Thymus (tissue), 11 donors: ENCODE results near the gene CHD9NB. TPM values are rescaled to one million over a fixed set of nuclear protein-coding genes. Genes with fewer than 3 reads are reported as not detected.

ENCODE experiments used
- DNase-seq, 9 donors: peaks; one replicate each; pipeline ENCODE4 v3.0.0-alpha.2; 2013; ENCODE audit warnings: low spot score in 9 of 9, low read depth in 6 of 9, missing footprints in 1 of 9
- H3K27ac ChIP-seq, 2 donors: one replicate each; pipeline ENCODE4 v1.5.1; 2013; ENCODE audit warnings: control low read depth in 1 of 2, low read depth in 1 of 2, low read length in 1 of 2, mild to moderate bottlenecking in 1 of 2, moderate library complexity in 1 of 2
- H3K27me3 ChIP-seq, 2 donors: one replicate each; pipeline ENCODE4 v1.5.1; 2013; ENCODE audit warnings: low read length in 1 of 2; ENCODE audit not compliant: control insufficient read depth in 2 of 2, insufficient read depth in 1 of 2
- H3K36me3 ChIP-seq, 2 donors: one replicate each; pipeline ENCODE4 v1.5.1; 2013; ENCODE audit warnings: low read length in 1 of 2, mild to moderate bottlenecking in 1 of 2, moderate library complexity in 1 of 2; ENCODE audit not compliant: control insufficient read depth in 2 of 2, insufficient read depth in 2 of 2
- H3K4me1 ChIP-seq, 2 donors: one replicate each; pipeline ENCODE4 v1.5.1; 2013; ENCODE audit warnings: low read length in 2 of 2; ENCODE audit not compliant: control insufficient read depth in 2 of 2, insufficient read depth in 2 of 2
- H3K4me3 ChIP-seq, 2 donors: one replicate each; pipeline ENCODE4 v1.5.1; 2013; ENCODE audit warnings: low read length in 2 of 2, control low read depth in 1 of 2, mild to moderate bottlenecking in 1 of 2
- H3K9me3 ChIP-seq, 2 donors: one replicate each; pipeline ENCODE4 v1.5.1; 2013; ENCODE audit warnings: low read length in 1 of 2, mild to moderate bottlenecking in 1 of 2; ENCODE audit not compliant: control insufficient read depth in 2 of 2, insufficient read depth in 1 of 2
- WGBS: extraction: QIAGEN DNeasy Blood & Tissue Kit; methylation state at CpG from one replicate; pipeline ENCODE4 v1.1.7; 2013; 5-methylcytosine and 5-hydroxymethylcytosine counted together
- polyA plus RNA-seq: library from polyadenylated mRNA; stranded (reverse); fragments of 200-250 nt; gene quantifications from one replicate; pipeline ENCODE4 v1.2.3, GENCODE V29; 2013
- total RNA-seq: library from RNA; stranded (reverse); fragments of 120-200 nt; gene quantifications from one replicate; pipeline ENCODE4 v1.2.4, GENCODE V29; 2013
- donor health status: healthy.

Gene CHD9NB
- total and polyA plus RNA-seq, 2 donors, result 0.42 to 0.84 TPM

DNA sequence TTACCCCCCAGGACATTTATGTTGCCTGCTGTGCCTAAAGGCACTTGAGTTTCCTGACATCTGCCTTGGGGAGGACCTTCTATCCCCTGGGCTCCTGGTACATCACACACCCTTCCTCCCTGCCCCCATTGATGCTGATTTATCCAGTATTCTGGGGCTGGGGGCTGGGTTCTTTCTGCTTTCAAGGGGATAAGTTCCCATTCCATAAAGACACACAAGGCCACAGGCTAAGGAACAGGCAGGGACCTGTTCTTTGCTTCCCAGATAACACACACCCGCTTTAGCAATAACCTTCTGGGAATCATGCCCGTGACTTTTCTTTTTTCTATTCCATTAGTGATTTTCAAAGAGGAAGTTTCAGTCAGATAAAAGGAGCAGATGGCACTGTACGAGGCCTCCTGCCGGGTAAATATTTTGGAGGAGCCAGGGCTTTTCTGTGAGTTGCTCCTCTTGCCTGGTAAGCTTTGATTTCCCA lies 32.7 kb upstream of the CHD9NB start:
- Histone ChIP-seq H3K27me3 (no peaks in the 10 kb centered on the region), H3K4me1 (peaks cover 2 to 40% of the 10 kb centered on the region in 2 donors), H3K27ac (peak overlapping the region; percentile 46 to 80), H3K36me3 (no peaks in the 10 kb centered on the region), H3K9me3 (no peaks in the 10 kb centered on the region), H3K4me3 (no peak overlapping the region)
- WGBS, result 60% methylated on average over 4 of the region's 4 CpGs
- DNase-seq, result no peak

DNA sequence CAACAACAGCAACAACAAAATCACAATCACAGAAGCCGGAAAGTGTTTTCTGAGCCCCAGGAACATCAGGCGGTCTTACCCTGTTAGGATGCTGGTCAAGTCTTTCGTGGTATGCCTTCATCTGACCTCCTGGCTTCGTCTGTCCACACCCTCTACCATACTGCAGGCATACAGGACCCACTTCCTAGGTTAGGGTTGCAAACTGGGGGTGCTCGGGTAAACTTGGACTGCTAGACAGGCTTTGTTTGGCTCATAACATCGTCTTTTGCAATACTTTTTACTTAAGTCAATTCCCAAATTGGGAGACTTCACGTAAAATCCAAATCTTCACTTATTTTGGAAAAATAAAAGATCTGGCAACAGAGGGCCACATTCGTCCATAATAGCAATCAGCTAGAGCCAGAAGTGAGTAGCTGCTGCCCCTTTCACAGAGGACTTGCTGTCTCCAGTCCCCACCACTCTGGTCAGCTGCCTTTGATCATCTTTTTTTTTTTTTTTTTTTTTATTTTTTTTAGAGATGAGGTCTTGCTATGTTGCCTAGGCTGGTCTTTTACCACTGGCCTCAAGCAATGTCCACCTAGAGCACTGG lies 32.1 kb upstream of the CHD9NB start:
- H3K36me3 ChIP-seq, result no peaks in the 10 kb centered on the region
- DNase-seq, result no peak
- WGBS, result 91% methylated on average over 8 of the region's 8 CpGs
- H3K27me3 ChIP-seq, result no peaks in the 10 kb centered on the region
- H3K4me1 ChIP-seq, result peaks cover 2 to 37% of the 10 kb centered on the region in 2 donors
- H3K4me3 ChIP-seq, result no peak overlapping the region
- no peaks in the 10 kb centered on the region for H3K9me3 ChIP-seq
- H3K27ac ChIP-seq, result peak overlapping the region; percentile 62 to 80

DNA sequence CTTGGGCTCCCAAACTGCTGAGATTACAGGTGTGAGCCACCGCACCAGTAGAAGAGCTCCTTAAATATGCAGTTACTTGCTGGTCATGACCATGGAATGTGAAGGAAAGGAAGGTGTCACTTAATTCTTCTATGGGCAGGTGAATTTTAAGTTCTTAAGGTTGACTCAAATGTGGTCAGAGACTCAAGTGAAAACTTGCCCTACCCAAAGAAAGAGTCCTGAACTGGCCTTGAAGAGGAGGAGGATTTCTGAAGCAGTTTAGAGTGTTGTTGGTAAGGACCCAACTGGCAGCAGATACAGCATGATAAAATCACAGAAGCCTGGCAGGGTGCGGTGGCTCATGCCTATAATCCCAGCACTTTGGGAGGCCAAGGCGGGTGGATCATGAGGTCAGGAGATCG lies 31.4 kb upstream of the CHD9NB start:
- peaks cover 0 to 41% of the 10 kb centered on the region in 2 donors for H3K4me1 ChIP-seq
- no peak overlapping the region for H3K4me3 ChIP-seq
- no peaks in the 10 kb centered on the region for H3K36me3 ChIP-seq
- no peak overlapping the region for H3K27ac ChIP-seq
- whole genome bisulfite sequencing, result 98% methylated on average over 4 of the region's 4 CpGs
- no peak for DNase-seq
- no peaks in the 10 kb centered on the region for H3K27me3 ChIP-seq
- no peaks in the 10 kb centered on the region for H3K9me3 ChIP-seq

DNA sequence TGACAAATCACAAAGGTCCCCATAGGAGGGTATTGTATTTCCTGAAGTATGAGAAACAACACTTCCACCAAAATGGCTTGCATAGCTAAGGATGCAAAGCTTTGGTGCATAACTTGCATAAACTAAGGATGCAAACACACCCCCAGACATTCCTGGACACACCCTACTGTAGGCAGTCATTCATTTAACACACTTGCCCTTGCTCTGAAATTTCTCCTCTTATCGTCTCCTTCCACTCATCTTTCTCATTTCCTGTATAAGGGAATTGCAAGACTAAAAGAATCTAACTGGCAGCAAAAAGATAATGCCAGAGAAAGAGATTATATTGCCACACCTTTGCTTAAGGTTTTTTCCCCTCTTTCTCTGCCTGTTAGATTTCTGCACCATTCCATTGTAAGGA lies 30.4 kb upstream of the CHD9NB start:
- Histone ChIP-seq H3K4me3 (no peak overlapping the region), H3K4me1 (peaks cover 0 to 41% of the 10 kb centered on the region in 2 donors), H3K36me3 (no peaks in the 10 kb centered on the region), H3K9me3 (no peaks in the 10 kb centered on the region), H3K27ac (no peak overlapping the region), H3K27me3 (no peaks in the 10 kb centered on the region)
- no peak for DNase-seq
- WGBS, result 93% methylated on average over 1 of the region's 1 CpG

DNA sequence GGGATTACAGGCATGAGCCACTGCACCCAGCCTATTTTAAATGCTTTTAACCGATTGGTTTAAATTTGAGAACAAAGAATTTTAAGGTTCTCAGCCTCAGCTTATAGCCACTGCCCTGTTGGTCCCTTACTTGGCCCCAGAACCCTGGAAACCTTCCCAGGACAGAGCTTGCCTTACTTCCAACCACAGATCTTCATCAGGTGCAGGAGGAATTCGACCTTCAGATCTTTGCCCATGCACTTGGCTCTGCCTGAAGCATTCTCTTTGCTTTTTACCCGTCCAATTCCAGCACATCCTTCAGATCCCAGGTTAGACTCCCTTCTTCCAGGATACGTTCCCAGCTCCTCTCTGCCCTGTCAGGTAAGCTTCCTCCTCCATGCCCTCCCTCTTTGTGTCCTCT lies 29.8 kb upstream of the CHD9NB start:
- 94% methylated on average over 4 of the region's 4 CpGs for WGBS
- H3K4me3 ChIP-seq, result no peak overlapping the region
- no peaks in the 10 kb centered on the region for H3K9me3 ChIP-seq
- no peaks in the 10 kb centered on the region for H3K36me3 ChIP-seq
- H3K4me1 ChIP-seq, result peaks cover 0 to 41% of the 10 kb centered on the region in 2 donors
- no peaks in the 10 kb centered on the region for H3K27me3 ChIP-seq
- DNase-seq, result no peak
- no peak overlapping the region for H3K27ac ChIP-seq

DNA sequence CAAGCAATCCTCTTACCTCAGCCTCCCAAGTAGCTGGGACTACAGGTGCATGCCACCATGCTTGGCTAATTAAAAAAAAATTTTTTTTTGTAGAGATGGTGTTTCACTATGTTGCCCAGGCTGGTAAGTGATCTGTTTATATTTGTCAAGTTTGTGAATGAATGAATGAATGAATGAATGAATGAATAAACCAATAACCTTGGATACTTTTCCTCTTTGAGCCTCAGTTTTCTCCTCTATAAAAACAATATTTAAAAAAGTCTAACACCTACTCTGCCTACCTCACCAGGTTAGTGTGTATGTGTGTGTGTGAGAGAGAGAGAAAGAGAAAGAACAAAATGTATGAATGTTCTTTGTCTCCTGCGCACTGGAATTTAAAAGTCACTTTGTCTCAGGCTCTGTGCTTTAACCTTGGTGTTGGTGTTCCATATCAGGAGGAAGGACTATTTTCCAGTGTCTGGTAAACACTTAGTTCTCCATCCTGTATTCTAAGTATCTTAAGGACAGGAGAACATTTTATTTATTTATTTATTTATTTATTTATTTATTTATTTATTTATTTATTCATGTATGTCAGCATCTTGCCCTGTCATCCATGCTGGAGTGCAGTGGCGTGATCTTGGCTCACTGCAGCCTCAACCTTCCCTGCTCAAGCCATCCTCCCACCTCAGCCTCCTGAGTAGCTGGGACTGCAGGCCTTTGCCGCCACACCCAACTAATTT lies 29.1 kb upstream of the CHD9NB start:
- Histone ChIP-seq H3K4me1 (peaks cover 0 to 40% of the 10 kb centered on the region in 2 donors), H3K4me3 (no peak overlapping the region), H3K9me3 (no peaks in the 10 kb centered on the region), H3K27me3 (no peaks in the 10 kb centered on the region), H3K27ac (no peak overlapping the region), H3K36me3 (no peaks in the 10 kb centered on the region)
- WGBS, result 98% methylated on average over 3 of the region's 3 CpGs
- DNase-seq, result no peak

DNA sequence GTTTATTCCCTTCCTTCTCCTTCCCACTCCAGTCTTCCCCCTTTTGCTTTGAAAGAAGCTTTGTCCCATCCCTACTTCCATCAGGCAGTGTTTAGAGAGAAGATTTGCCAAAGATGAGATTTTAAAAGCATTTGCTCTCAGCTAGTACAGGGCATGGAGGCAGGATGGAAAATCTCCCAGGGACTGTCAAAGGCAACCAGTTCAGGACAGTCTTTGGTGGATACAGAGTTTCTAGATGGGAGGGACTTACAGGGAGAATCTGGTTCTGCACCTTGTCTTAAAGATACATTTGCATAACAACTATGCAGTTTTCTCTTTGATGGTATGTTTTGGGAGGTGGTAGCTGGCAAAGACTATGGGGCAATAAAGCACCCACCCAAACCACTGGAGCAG lies 28.3 kb upstream of the CHD9NB start:
- no peaks in the 10 kb centered on the region for H3K27me3 ChIP-seq
- no peaks in the 10 kb centered on the region for H3K36me3 ChIP-seq
- H3K4me1 ChIP-seq, result peaks cover 0 to 34% of the 10 kb centered on the region in 2 donors
- H3K4me3 ChIP-seq, result no peak overlapping the region
- H3K27ac ChIP-seq, result peak overlapping the region; percentile 44
- H3K9me3 ChIP-seq, result no peaks in the 10 kb centered on the region
- no peak for DNase-seq

DNA sequence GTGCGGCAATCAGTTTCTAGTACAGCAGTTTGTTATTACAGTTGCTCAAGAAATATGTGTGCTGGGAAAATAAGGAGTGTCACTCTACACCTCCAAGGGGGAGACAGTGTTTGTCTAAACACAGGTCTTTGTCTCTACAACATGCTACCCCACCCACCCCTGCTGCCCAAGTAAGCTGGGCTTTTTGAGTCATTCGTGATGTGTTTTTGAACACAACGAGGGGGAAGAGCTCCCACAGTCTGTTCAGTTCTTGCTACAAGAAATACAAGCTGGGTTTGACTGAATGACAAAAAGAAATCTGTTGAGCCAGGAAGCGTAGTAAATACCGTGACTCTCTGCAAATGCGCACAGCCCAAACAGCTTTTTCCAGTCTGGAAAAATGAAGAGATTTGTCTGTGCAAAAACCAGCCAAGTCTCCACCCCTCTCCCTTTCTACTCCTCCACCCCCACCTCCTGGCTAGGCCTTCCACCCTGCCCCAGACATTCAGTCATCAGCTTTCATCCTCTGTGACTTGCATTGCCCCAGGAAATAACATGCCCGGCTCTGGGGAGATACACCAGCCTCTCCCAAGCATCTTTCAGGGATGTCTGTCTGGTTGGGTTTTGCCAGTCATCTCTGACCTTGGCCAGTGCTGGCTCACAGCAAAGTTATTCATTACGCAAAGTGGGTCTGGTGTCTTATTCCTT lies 27.8 kb upstream of the CHD9NB start:
- 92% methylated on average over 8 of the region's 8 CpGs for WGBS
- no peak for DNase-seq
- H3K4me3 ChIP-seq, result no peak overlapping the region

More for the DNA sequence above, 27.8 kb upstream of the CHD9NB start:
- H3K27me3 ChIP-seq, result no peaks in the 10 kb centered on the region
- H3K36me3 ChIP-seq, result no peaks in the 10 kb centered on the region
- H3K27ac ChIP-seq, result peak overlapping the region; percentile 44 to 52
- H3K4me1 ChIP-seq, result peaks cover 0 to 29% of the 10 kb centered on the region in 2 donors
- H3K9me3 ChIP-seq, result peaks cover 0 to under 1% of the 10 kb centered on the region in 2 donors
